Measurements from ENCODE around the gene THOC2. TPM values are rescaled to one million over a fixed set of nuclear protein-coding genes. Genes with fewer than 3 reads are reported as not detected.
"Not testable (repeated sequence)": the region's sequence is repeated elsewhere in the genome, so short reads cannot be mapped to it uniquely, and the experiment has no call there.

The THOC2 gene
- total and polyA plus RNA-seq, 2 experiments from 2014 or later = 47.8 to 53.4 TPM

- H3K4me3 ChIP-seq = no peak overlapping the region
- H3K4me1 ChIP-seq (ENCODE audit: insufficient read depth) = peaks cover 11% of the 10 kb centered on the region
- H2AFZ ChIP-seq = no peak overlapping the region
- H3F3A ChIP-seq (ENCODE audit: insufficient read depth) = no peaks in the 10 kb centered on the region
- H3K9me3 ChIP-seq (ENCODE audit: low read depth) = no peaks in the 10 kb centered on the region
- H3K9ac ChIP-seq = no peak overlapping the region
- peak; percentile 13 for DNase-seq
- in situ Hi-C loops (cut with MboI) = no loop called here
- TF ChIP-seq EZH2 (IDR thresholded peaks at IDR 0.05; ENCODE audit: insufficient read depth, poor library complexity, severe bottlenecking) (no peak), EZH2phosphoT487 (IDR thresholded peaks at IDR 0.05; ENCODE audit: insufficient read depth, low read depth) (no peak)
- no peak overlapping the region for H3K27ac ChIP-seq
- no peaks in the 10 kb centered on the region for H3K9me2 ChIP-seq (ENCODE audit: insufficient read depth)
- WGBS, 2 experiments (ENCODE audit: low coverage in 1 of 2, low lambda C conversion rate in 2 of 2, missing lambda C conversion rate in 2 of 2) = 66 to 69% methylated on average over 8 to 10 of the region's 10 CpGs
- H3K27me3 ChIP-seq (replicated peaks; ENCODE audit: insufficient read depth) = no peaks in the 10 kb centered on the region
- no peak overlapping the region for H3K4me2 ChIP-seq (ENCODE audit: unreplicated experiment)
- no peaks in the 10 kb centered on the region for H3K79me2 ChIP-seq (ENCODE audit: insufficient read depth)
- H3K36me3 ChIP-seq (ENCODE audit: low read depth) = no peaks in the 10 kb centered on the region
- no peaks in the 10 kb centered on the region for H4K20me1 ChIP-seq (ENCODE audit: insufficient read depth)
Measured at GRCh38 chrX:123738378-123738940, 5.6 kb upstream of the THOC2 start.

DNA sequence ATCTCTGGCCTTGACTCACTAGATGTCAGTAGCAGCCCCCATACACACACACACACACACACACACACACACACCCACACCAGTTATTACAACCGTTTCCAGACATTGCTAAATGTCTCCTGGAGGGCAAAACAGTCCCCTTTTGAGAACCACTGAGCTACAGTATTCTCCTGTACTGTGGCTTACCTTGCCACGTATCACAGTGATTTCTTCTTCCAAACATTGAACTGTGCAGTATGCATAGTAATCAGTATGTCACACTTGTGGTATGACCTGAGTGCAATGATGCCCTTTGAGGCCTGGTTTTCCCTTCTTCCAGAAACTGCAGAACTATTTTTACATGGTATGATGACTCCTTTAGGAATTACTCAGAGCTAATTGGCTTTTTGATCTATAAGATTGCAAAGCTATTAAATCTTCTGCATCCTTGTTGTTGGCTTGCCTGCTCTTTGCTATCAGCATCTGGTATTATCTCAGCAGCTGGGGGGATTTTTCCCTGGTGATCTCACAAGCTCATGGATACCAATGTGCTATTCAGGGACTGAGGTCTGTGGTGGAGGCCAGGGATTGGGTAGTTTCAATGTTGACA lies 3.6 kb upstream of the THOC2 start:
- TF ChIP-seq EZH2 (IDR thresholded peaks at IDR 0.05; ENCODE audit: insufficient read depth, poor library complexity, severe bottlenecking) = no peak
- TF ChIP-seq EZH2phosphoT487 (IDR thresholded peaks at IDR 0.05; ENCODE audit: insufficient read depth, low read depth) = no peak
- Histone ChIP-seq H3K4me2 (ENCODE audit: unreplicated experiment) (no peak overlapping the region), H3F3A (ENCODE audit: insufficient read depth) (0 out of 2 replicates have a peak, but pooled peaks cover 1% of the 10 kb centered on the region), H3K9ac (no peak overlapping the region), H3K79me2 (ENCODE audit: insufficient read depth) (peaks cover 14% of the 10 kb centered on the region), H3K4me1 (ENCODE audit: insufficient read depth) (peaks cover 11% of the 10 kb centered on the region), H3K9me2 (ENCODE audit: insufficient read depth) (no peaks in the 10 kb centered on the region), H3K27ac (peak overlapping the region; percentile 42), H2AFZ (no peak overlapping the region), H3K36me3 (ENCODE audit: low read depth) (no peaks in the 10 kb centered on the region), H3K9me3 (ENCODE audit: low read depth) (no peaks in the 10 kb centered on the region), H3K4me3 (no peak overlapping the region), H3K27me3 (replicated peaks; ENCODE audit: insufficient read depth) (no peaks in the 10 kb centered on the region), H4K20me1 (ENCODE audit: insufficient read depth) (no peaks in the 10 kb centered on the region)
- in situ Hi-C loops (cut with MboI) = no loop called here
- 0 to 5% methylated on average over 2 of the region's 2 CpGs for WGBS, 2 experiments (ENCODE audit: low coverage in 1 of 2, low lambda C conversion rate in 2 of 2, missing lambda C conversion rate in 2 of 2)
- DNase-seq = peak; percentile 67

- H3F3A ChIP-seq (ENCODE audit: insufficient read depth); H3K27ac ChIP-seq; H3K27me3 ChIP-seq (replicated peaks; ENCODE audit: insufficient read depth); H3K4me3 ChIP-seq; H3K36me3 ChIP-seq (ENCODE audit: low read depth); H4K20me1 ChIP-seq (ENCODE audit: insufficient read depth); in situ Hi-C loops (cut with MboI); H2AFZ ChIP-seq; H3K9me2 ChIP-seq (ENCODE audit: insufficient read depth); H3K9me3 ChIP-seq (ENCODE audit: low read depth); DNase-seq; H3K9ac ChIP-seq; H3K4me2 ChIP-seq (ENCODE audit: unreplicated experiment): not testable (repeated sequence)
- WGBS, 2 experiments (ENCODE audit: low coverage in 1 of 2, low lambda C conversion rate in 2 of 2, missing lambda C conversion rate in 2 of 2) = no CpG with 5 or more reads among the region's 1 CpG
- peaks cover 27% of the 10 kb centered on the region for H3K79me2 ChIP-seq (ENCODE audit: insufficient read depth)
- H3K4me1 ChIP-seq (ENCODE audit: insufficient read depth) = peaks cover 11% of the 10 kb centered on the region
Measured at GRCh38 chrX:123735137-123735536, 2.3 kb upstream of the THOC2 start.

- WGBS, 2 experiments (ENCODE audit: low coverage in 1 of 2, low lambda C conversion rate in 2 of 2, missing lambda C conversion rate in 2 of 2) = 97% methylated on average over 37 of the region's 43 CpGs; no CpG with 5 or more reads in 1 of the 2 experiments
- not testable (repeated sequence) for DNase-seq
Measured at GRCh38 chrX:123734079-123734478, 1.2 kb upstream of the THOC2 start.

More at GRCh38 chrX:123734079-123734478, 1.2 kb upstream of the THOC2 start:
- Histone ChIP-seq H3K4me1 (ENCODE audit: insufficient read depth) (peaks cover 20% of the 10 kb centered on the region), H3K79me2 (ENCODE audit: insufficient read depth) (peaks cover 37% of the 10 kb centered on the region)
- H4K20me1 ChIP-seq (ENCODE audit: insufficient read depth); H3K9me3 ChIP-seq (ENCODE audit: low read depth); H3K4me2 ChIP-seq (ENCODE audit: unreplicated experiment); H3K36me3 ChIP-seq (ENCODE audit: low read depth); in situ Hi-C loops (cut with MboI); H2AFZ ChIP-seq; H3K9ac ChIP-seq; H3K27me3 ChIP-seq (replicated peaks; ENCODE audit: insufficient read depth); H3K9me2 ChIP-seq (ENCODE audit: insufficient read depth); H3K4me3 ChIP-seq; H3K27ac ChIP-seq; H3F3A ChIP-seq (ENCODE audit: insufficient read depth): not testable (repeated sequence)
